WTC11 (cell line): ENCODE data around the gene BTBD2. TPM values are rescaled to one million over a fixed set of nuclear protein-coding genes. Genes with fewer than 3 reads are reported as not detected.
"Not testable (repeated sequence)": the region's sequence is repeated elsewhere in the genome, so short reads cannot be mapped to it uniquely, and the experiment has no call there.

Source experiments
- ATAC-seq: fragments of 200-7000 bp; cut with Tn5 transposase; 2 replicates; pipeline ENCODE4 v1.10.0; 2021; ENCODE audit warnings: mild to moderate bottlenecking, moderate library complexity
- CTCF ChIA-PET: fragments of 300-600 bp; sonication (Branson Sonifier 250); formaldehyde crosslinking; loops from one replicate; lab custom pipeline; 2021; ENCODE audit warnings: antibody characterized with exemption; lab: Charles Lee
- POLR2A ChIA-PET: fragments of 350-600 bp; sonication (Branson Sonifier 250); formaldehyde crosslinking; loops from one replicate; lab custom pipeline; 2021; ENCODE audit warnings: antibody characterized with exemption; lab: Charles Lee
- DNase-seq: peaks from one replicate; pipeline ENCODE4 v3.0.0; 2021; ENCODE audit warnings: low spot score
- H3K27ac Mint-ChIP-seq: 2 replicates; pipeline ENCODE4 v1.8.0; 2021; ENCODE audit warnings: mixed read lengths
- H3K27me3 Mint-ChIP-seq: 2 replicates; pipeline ENCODE4 v1.8.0; 2021; ENCODE audit warnings: low read depth, mild to moderate bottlenecking, moderate library complexity, mixed read lengths
- H3K36me3 Mint-ChIP-seq: 2 replicates; pipeline ENCODE4 v1.8.0; 2021; ENCODE audit warnings: mixed read lengths
- H3K4me1 Mint-ChIP-seq: 2 replicates; pipeline ENCODE4 v1.8.0; 2022; ENCODE audit warnings: mixed read lengths
- H3K4me3 Mint-ChIP-seq: 2 replicates; pipeline ENCODE4 v1.8.0; 2021; ENCODE audit warnings: mild to moderate bottlenecking, moderate library complexity, mixed read lengths
- H3K9me3 Mint-ChIP-seq: 2 replicates; pipeline ENCODE4 v1.8.0; 2021; ENCODE audit warnings: mixed read lengths
- ETV6 ChIP-seq: sonication (generic); formaldehyde crosslinking; IDR thresholded peaks from 2 replicates; pipeline ENCODE4 v1.8.1; 2022; ENCODE audit warnings: mild to moderate bottlenecking, missing genetic modification reagents
- RELA ChIP-seq: sonication (generic); formaldehyde crosslinking; IDR thresholded peaks from 2 replicates; pipeline ENCODE4 v1.8.1; 2022; ENCODE audit warnings: missing genetic modification reagents, mild to moderate bottlenecking, borderline replicate concordance
- RORB ChIP-seq: fragments of 250-450 bp; sonication (Bioruptor Pico); IDR thresholded peaks from 2 replicates; pipeline ENCODE4 v1.9.0; 2021; ENCODE audit warnings: mild to moderate bottlenecking
- SMAD4 ChIP-seq: sonication (generic); formaldehyde crosslinking; IDR thresholded peaks from 2 replicates; pipeline ENCODE4 v1.8.0; 2022; ENCODE audit warnings: mild to moderate bottlenecking, missing genetic modification reagents
- total RNA-seq: library from RNA; stranded (reverse); gene quantifications from 3 replicates; pipeline ENCODE4 v1.2.3, GENCODE V29; 2021
- TF ChIP-seq, protein P1 (sequence below): sonication (generic); formaldehyde crosslinking; IDR thresholded peaks from 2 replicates; pipeline ENCODE4 v1.8.0; 2023; ENCODE audit warnings: missing genetic modification reagents
- TF ChIP-seq, protein P2 (sequence below): sonication (generic); formaldehyde crosslinking; IDR thresholded peaks from 2 replicates; pipeline ENCODE4 v1.8.1; 2022; ENCODE audit warnings: low read depth, missing genetic modification reagents, borderline replicate concordance
- TF ChIP-seq, protein P3 (sequence below): sonication (generic); formaldehyde crosslinking; IDR thresholded peaks from 2 replicates; pipeline ENCODE4 v1.8.0; 2022; ENCODE audit warnings: mild to moderate bottlenecking, missing genetic modification reagents
- TF ChIP-seq, protein P4 (sequence below): fragments of 250-450 bp; sonication (Bioruptor Pico); IDR thresholded peaks from 2 replicates; pipeline ENCODE4 v1.9.0; 2021; ENCODE audit warnings: mild to moderate bottlenecking

BTBD2 gene
- total RNA-seq, 1 experiment from 2014 or later, result 106 TPM

DNA sequence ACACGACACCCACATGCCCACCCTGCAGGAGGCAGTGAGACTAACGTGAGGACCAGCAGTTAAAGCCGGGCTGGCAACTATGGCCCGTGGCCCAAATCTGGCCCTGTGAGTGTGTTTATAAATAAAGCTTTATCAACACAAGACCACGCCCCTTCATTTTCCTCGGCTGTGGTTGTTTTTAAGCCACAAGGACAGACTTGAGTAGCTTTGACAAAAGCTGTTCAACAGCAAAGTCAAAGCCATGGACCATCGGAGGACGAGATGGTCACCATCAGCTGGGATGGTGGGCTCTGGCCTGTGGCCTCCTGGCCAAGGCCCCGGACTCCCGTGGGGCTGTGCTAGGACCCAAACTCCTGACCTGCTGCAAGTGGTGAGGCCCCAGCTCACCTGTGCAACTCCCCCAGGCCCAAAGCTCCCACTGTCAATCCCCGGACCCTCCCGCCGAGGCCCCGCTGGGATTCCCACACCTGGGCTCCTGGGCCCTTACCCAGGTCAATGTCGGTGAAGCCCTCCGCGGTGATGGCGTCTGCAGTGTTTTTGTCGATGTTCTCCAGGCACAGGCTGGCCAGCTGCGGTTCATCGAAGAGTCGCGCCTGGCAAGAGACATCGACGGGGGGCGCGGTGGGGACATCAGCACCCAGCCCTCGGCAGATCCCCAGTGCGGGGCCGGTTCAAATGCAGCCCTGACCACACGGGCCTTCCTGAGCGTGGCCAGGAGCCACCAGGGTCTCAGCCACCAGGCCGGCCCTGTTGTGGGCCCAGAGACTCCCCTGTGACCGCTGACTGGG is 25.1 kb downstream of the BTBD2 start:
- H3K27me3 Mint-ChIP-seq, result no peaks in the 10 kb centered on the region; the same call in 1 of the 2 replicates
- ATAC-seq (no peak), DNase-seq (no peak)
- CTCF ChIA-PET, result interaction anchor here (0.8 to 1.6 kb wide), 3 partner anchors 11 to 80 kb away, joined by 3 to 4 read pairs (median 3); no protein-coding TSS in a partner anchor
- no peaks in the 10 kb centered on the region for H3K9me3 Mint-ChIP-seq
- peaks cover 20% of the 10 kb centered on the region for H3K36me3 Mint-ChIP-seq
- no peak overlapping the region for H3K4me3 Mint-ChIP-seq
- no peak overlapping the region; the same call in 1 of the 2 replicates for H3K27ac Mint-ChIP-seq
- H3K4me1 Mint-ChIP-seq, result 0 out of 2 replicates have a peak, but pooled peaks cover 4% of the 10 kb centered on the region
- no peak for TF ChIP-seq SMAD4
- POLR2A ChIA-PET, result no interaction called here

DNA sequence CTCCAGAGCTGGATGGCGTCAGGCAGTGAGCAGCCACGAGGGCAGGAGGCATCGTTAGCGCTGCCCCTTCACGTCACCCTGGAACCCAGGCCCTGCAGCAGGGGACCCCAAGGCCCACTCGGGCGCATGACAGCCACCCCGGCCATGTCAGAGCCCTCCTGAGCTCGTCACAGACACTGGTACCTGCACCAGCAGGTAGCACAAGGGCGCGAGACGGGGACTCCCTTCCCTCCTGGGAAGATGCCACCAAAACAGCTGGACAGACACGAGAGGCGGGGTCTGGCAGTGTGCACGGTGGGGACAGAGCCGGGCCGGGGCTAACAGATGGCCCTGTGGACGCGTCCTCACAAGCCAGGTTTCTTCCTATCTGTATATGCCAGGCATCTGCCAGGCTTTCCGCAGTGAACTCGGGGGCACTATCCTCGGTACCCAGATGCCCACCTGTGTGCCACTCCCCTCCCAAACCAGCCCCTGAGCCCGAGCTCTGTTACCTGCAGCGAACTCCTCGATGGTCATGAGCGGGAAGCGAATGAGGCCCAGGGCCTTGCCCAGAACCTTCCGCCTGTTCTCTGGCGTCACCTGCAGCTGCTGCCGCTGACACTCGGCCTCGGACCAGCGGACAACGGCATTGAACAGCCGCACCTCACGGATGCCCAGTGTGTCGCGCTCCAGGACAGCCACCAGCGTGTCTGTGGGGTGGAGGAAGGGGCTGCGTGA is 25.8 kb downstream of the BTBD2 start:
- Mint-ChIP-seq H3K9me3 (no peaks in the 10 kb centered on the region), H3K27ac (no peak overlapping the region; the same call in 1 of the 2 replicates), H3K36me3 (peaks cover 21% of the 10 kb centered on the region), H3K4me1 (0 out of 2 replicates have a peak, but pooled peaks cover 4% of the 10 kb centered on the region), H3K27me3 (no peaks in the 10 kb centered on the region; the same call in 1 of the 2 replicates), H3K4me3 (no peak overlapping the region)
- DNase-seq, result no peak
- ATAC-seq, result no peak
- CTCF ChIA-PET, result interaction anchor here (0.6 to 0.8 kb wide), 3 partner anchors 30 to 80 kb away, joined by 3 to 4 read pairs (median 3); no protein-coding TSS in a partner anchor
- TF ChIP-seq RELA (CRISPR knock-in tag) (no peak), ETV6 (0 out of 2 replicates have a peak, but pooled peaks have one; percentile 27), RORB (no peak)
- TF ChIP-seq, protein P1, sequence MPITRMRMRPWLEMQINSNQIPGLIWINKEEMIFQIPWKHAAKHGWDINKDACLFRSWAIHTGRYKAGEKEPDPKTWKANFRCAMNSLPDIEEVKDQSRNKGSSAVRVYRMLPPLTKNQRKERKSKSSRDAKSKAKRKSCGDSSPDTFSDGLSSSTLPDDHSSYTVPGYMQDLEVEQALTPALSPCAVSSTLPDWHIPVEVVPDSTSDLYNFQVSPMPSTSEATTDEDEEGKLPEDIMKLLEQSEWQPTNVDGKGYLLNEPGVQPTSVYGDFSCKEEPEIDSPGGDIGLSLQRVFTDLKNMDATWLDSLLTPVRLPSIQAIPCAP (CRISPR knock-in tag), result no peak
- TF ChIP-seq, protein P2, sequence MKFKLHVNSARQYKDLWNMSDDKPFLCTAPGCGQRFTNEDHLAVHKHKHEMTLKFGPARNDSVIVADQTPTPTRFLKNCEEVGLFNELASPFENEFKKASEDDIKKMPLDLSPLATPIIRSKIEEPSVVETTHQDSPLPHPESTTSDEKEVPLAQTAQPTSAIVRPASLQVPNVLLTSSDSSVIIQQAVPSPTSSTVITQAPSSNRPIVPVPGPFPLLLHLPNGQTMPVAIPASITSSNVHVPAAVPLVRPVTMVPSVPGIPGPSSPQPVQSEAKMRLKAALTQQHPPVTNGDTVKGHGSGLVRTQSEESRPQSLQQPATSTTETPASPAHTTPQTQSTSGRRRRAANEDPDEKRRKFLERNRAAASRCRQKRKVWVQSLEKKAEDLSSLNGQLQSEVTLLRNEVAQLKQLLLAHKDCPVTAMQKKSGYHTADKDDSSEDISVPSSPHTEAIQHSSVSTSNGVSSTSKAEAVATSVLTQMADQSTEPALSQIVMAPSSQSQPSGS, result no peak
- TF ChIP-seq, protein P3, sequence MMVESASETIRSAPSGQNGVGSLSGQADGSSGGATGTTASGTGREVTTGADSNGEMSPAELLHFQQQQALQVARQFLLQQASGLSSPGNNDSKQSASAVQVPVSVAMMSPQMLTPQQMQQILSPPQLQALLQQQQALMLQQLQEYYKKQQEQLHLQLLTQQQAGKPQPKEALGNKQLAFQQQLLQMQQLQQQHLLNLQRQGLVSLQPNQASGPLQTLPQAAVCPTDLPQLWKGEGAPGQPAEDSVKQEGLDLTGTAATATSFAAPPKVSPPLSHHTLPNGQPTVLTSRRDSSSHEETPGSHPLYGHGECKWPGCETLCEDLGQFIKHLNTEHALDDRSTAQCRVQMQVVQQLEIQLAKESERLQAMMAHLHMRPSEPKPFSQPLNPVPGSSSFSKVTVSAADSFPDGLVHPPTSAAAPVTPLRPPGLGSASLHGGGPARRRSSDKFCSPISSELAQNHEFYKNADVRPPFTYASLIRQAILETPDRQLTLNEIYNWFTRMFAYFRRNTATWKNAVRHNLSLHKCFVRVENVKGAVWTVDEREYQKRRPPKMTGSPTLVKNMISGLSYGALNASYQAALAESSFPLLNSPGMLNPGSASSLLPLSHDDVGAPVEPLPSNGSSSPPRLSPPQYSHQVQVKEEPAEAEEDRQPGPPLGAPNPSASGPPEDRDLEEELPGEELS (CRISPR knock-in tag), result no peak
- TF ChIP-seq, protein P4, sequence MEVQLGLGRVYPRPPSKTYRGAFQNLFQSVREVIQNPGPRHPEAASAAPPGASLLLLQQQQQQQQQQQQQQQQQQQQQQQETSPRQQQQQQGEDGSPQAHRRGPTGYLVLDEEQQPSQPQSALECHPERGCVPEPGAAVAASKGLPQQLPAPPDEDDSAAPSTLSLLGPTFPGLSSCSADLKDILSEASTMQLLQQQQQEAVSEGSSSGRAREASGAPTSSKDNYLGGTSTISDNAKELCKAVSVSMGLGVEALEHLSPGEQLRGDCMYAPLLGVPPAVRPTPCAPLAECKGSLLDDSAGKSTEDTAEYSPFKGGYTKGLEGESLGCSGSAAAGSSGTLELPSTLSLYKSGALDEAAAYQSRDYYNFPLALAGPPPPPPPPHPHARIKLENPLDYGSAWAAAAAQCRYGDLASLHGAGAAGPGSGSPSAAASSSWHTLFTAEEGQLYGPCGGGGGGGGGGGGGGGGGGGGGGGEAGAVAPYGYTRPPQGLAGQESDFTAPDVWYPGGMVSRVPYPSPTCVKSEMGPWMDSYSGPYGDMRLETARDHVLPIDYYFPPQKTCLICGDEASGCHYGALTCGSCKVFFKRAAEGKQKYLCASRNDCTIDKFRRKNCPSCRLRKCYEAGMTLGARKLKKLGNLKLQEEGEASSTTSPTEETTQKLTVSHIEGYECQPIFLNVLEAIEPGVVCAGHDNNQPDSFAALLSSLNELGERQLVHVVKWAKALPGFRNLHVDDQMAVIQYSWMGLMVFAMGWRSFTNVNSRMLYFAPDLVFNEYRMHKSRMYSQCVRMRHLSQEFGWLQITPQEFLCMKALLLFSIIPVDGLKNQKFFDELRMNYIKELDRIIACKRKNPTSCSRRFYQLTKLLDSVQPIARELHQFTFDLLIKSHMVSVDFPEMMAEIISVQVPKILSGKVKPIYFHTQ (CRISPR knock-in tag), result no peak
- POLR2A ChIA-PET, result no interaction called here

DNA sequence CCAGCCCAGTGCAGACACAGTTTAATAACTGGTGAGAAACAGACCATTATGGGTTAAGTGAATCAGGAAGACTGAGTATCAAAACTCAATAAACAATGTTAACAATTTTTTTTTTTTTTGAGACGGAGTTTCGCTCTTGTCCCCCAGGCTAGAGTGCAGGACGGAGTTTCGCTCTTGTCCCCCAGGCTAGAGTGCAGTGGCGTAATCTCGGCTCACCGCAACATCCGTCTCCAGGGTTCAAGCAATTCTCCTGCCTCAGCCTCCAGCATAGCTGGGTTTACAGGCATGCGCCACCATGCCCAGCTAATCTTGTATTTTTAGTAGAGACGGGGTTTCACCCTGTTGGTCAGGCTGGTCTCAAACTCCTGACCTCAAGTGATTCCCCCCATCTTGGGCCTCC is 27.1 kb downstream of the BTBD2 start:
- 0 out of 2 replicates have a peak overlapping the region, but pooled peaks have one; percentile 49 for H3K27ac Mint-ChIP-seq
- H3K27me3 Mint-ChIP-seq, POLR2A ChIA-PET, H3K9me3 Mint-ChIP-seq, DNase-seq, ATAC-seq, H3K4me1 Mint-ChIP-seq, H3K4me3 Mint-ChIP-seq: not testable (repeated sequence)
- CTCF ChIA-PET, result interaction anchor here (0.9 to 1.6 kb wide), 2 partner anchors 42 to 58 kb away, joined by 3 to 7 read pairs; no protein-coding TSS in a partner anchor
- peaks cover 22% of the 10 kb centered on the region for H3K36me3 Mint-ChIP-seq
